Stimulated activated naive CD4-positive, alpha-beta T cell treated with Interleukin-2 at 50 U/mL for 16 hours (primary cell): ENCODE measurements around the gene TOM1.

Experiments used
- DNase-seq: peaks from one replicate; lab custom pipeline; 2025; lab: John Stamatoyannopoulos, UW

The TOM1 gene

DNA sequence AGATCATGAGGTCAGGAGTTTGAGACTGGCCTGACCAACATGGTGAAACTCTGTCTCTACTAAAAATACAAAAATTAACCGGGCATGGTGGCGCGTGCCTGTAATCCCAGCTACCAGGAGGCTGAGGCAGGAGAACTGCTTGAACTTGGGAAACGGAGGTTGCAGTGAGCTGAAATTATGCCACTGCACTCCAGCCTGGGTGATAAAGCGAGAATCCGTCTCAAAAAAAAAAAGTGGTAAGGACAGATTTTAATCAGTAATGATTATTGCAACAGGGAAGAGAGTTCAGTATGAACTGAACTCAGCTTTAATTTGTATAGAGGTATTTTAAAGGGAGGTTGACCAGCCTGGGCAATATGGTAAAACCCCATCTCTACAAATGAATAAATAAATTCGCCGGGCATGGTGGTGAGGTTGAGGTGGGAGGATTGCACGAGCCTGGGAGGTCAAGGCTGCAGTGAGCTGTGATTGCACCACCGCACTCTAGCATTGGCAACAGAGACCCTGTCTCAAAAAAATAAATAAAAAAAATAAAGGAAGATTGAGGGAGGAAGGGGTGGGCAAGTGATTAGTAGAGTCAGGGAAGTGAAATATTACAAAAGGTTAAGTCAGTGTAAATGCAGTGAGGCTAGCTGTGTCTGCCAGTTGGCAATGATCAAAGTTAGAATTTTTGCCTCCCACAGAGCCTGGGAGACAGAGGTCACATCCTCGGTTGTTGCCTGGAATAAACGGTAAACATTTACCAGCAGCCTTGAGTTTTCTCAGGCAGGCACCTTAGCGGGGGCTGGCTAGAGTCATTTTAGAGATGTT lies 97.6 kb downstream of the TOM1 start:
- no peak for DNase-seq
